ENCODE data around the gene ADAMTS6.

GRCh38 chr5:65203746-65204145 is 278.0 kb downstream of the ADAMTS6 start:
- TF ChIP-seq, protein P1, sequence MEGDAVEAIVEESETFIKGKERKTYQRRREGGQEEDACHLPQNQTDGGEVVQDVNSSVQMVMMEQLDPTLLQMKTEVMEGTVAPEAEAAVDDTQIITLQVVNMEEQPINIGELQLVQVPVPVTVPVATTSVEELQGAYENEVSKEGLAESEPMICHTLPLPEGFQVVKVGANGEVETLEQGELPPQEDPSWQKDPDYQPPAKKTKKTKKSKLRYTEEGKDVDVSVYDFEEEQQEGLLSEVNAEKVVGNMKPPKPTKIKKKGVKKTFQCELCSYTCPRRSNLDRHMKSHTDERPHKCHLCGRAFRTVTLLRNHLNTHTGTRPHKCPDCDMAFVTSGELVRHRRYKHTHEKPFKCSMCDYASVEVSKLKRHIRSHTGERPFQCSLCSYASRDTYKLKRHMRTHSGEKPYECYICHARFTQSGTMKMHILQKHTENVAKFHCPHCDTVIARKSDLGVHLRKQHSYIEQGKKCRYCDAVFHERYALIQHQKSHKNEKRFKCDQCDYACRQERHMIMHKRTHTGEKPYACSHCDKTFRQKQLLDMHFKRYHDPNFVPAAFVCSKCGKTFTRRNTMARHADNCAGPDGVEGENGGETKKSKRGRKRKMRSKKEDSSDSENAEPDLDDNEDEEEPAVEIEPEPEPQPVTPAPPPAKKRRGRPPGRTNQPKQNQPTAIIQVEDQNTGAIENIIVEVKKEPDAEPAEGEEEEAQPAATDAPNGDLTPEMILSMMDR (IDR thresholded peaks at IDR 0.05): no peak
- TF ChIP-seq, protein P2, sequence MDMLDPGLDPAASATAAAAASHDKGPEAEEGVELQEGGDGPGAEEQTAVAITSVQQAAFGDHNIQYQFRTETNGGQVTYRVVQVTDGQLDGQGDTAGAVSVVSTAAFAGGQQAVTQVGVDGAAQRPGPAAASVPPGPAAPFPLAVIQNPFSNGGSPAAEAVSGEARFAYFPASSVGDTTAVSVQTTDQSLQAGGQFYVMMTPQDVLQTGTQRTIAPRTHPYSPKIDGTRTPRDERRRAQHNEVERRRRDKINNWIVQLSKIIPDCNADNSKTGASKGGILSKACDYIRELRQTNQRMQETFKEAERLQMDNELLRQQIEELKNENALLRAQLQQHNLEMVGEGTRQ (IDR thresholded peaks at IDR 0.05): no peak
- TF ChIP-seq RCOR1 (IDR thresholded peaks at IDR 0.05; ENCODE audit: low read depth, low read length): no peak
- no peak for TF ChIP-seq RFX5 (IDR thresholded peaks at IDR 0.05)
- no peak for TF ChIP-seq MAX (IDR thresholded peaks at IDR 0.05)
- TF ChIP-seq EP300 (IDR thresholded peaks at IDR 0.05): no peak
- TF ChIP-seq POLR2A (IDR thresholded peaks at IDR 0.05; ENCODE audit: low read length): no peak
- TF ChIP-seq, protein P3, sequence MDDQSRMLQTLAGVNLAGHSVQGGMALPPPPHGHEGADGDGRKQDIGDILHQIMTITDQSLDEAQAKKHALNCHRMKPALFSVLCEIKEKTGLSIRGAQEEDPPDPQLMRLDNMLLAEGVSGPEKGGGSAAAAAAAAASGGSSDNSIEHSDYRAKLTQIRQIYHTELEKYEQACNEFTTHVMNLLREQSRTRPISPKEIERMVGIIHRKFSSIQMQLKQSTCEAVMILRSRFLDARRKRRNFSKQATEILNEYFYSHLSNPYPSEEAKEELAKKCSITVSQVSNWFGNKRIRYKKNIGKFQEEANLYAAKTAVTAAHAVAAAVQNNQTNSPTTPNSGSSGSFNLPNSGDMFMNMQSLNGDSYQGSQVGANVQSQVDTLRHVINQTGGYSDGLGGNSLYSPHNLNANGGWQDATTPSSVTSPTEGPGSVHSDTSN (IDR thresholded peaks at IDR 0.05): no peak
- TF ChIP-seq HDAC2 (IDR thresholded peaks at IDR 0.05): no peak
- TF ChIP-seq TP53 (CRISPR knock-in tag; IDR thresholded peaks at IDR 0.05): no peak
- TF ChIP-seq, protein P4, sequence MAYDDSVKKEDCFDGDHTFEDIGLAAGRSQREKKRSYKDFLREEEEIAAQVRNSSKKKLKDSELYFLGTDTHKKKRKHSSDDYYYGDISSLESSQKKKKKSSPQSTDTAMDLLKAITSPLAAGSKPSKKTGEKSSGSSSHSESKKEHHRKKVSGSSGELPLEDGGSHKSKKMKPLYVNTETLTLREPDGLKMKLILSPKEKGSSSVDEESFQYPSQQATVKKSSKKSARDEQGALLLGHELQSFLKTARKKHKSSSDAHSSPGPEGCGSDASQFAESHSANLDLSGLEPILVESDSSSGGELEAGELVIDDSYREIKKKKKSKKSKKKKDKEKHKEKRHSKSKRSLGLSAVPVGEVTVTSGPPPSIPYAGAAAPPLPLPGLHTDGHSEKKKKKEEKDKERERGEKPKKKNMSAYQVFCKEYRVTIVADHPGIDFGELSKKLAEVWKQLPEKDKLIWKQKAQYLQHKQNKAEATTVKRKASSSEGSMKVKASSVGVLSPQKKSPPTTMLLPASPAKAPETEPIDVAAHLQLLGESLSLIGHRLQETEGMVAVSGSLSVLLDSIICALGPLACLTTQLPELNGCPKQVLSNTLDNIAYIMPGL (CRISPR knock-in tag; IDR thresholded peaks at IDR 0.05; ENCODE audit: borderline replicate concordance): no peak
- TF ChIP-seq ELK1 (IDR thresholded peaks at IDR 0.05; ENCODE audit: low read depth, low read length): no peak
